DND-41 (cell line): ENCODE data around the gene RNF186.

Experiments used
- ATAC-seq: fragments of 200-7000 bp; cut with Tn5 transposase; 3 replicates; pipeline ENCODE4 v1.9.1; 2021; ENCODE audit warnings: low read depth; ENCODE audit not compliant: insufficient read depth
- DNase-seq: peaks from one replicate; pipeline ENCODE4 v3.0.0-alpha.2; 2020
- H2AFZ ChIP-seq: 2 replicates; pipeline ENCODE4 v1.6.0; 2012; ENCODE audit warnings: low read depth, low read length
- H3K27ac ChIP-seq: 2 replicates; pipeline ENCODE4 v1.5.1; 2012; ENCODE audit warnings: low read length, inconsistent platforms
- H3K27me3 ChIP-seq: fragments of 200-600 bp; sonication (generic); 2 replicates; pipeline ENCODE4 v1.6.0; 2012; ENCODE audit warnings: low read length, mild to moderate bottlenecking, inconsistent platforms; ENCODE audit not compliant: insufficient read depth, poor library complexity
- H3K36me3 ChIP-seq: 2 replicates; pipeline ENCODE4 v1.5.1; 2012; ENCODE audit warnings: low read length, inconsistent platforms; ENCODE audit not compliant: insufficient read depth
- H3K4me1 ChIP-seq: 2 replicates; pipeline ENCODE4 v1.5.1; 2012; ENCODE audit warnings: mild to moderate bottlenecking, low read length; ENCODE audit not compliant: insufficient read depth
- H3K4me2 ChIP-seq: 2 replicates; pipeline ENCODE4 v1.6.0; 2012; ENCODE audit warnings: mild to moderate bottlenecking, moderate library complexity, low read length, inconsistent platforms; ENCODE audit not compliant: insufficient read depth
- H3K4me3 ChIP-seq, 2 experiments: fragments of 200-600 bp in 1 of 2; shearing (Covaris generic) in 1 of 2; 2 replicates each; pipeline ENCODE4 v1.5.1; 2012 to 2016; ENCODE audit warnings: inconsistent platforms in 2 of 2, low read length in 2 of 2, mild to moderate bottlenecking in 2 of 2, low read depth in 1 of 2, moderate library complexity in 1 of 2
- H3K79me2 ChIP-seq: 2 replicates; pipeline ENCODE4 v1.6.0; 2012; ENCODE audit warnings: low read length, inconsistent platforms; ENCODE audit not compliant: insufficient read depth
- H3K9ac ChIP-seq: 2 replicates; pipeline ENCODE4 v1.6.0; 2012; ENCODE audit warnings: low read depth, mild to moderate bottlenecking, inconsistent platforms, low read length, moderate library complexity
- H3K9me3 ChIP-seq: 2 replicates; pipeline ENCODE4 v1.5.1; 2012; ENCODE audit warnings: low read length, moderate library complexity, mild to moderate bottlenecking, inconsistent platforms; ENCODE audit not compliant: insufficient read depth, severe bottlenecking
- H4K20me1 ChIP-seq: 2 replicates; pipeline ENCODE4 v1.6.0; 2012; ENCODE audit warnings: low read length; ENCODE audit not compliant: insufficient read depth
- CTCF ChIP-seq: IDR thresholded peaks from 2 replicates; pipeline ENCODE4 v1.5.1; 2012; ENCODE audit warnings: borderline replicate concordance, low read length, moderate library complexity, mild to moderate bottlenecking; ENCODE audit not compliant: poor library complexity, severe bottlenecking; ENCODE audit errors: extremely low read depth
- EZH2 ChIP-seq: IDR thresholded peaks from 3 replicates; pipeline ENCODE4 v1.6.1; 2012; ENCODE audit warnings: borderline replicate concordance, low read depth, mild to moderate bottlenecking, moderate library complexity, low read length, inconsistent platforms; ENCODE audit not compliant: severe bottlenecking

RNF186 gene

DNA sequence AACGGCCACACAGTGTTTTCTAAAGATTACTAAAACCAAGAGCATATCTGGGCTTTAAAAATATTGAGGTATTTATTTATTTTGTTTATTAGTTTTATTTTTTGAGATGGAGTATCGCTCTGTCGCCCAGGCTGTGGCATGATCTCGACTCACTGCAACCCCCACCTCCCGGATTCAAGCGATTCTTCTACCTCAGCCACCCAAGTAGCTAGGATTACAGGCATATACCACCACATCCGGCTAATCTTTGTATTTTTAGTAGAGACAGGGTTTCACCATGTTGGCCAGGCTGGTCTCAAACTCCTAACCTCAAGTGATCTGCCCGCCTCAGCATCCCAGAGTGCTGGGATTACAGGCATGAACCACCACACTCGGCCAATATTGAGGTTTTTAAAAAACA lies 39.3 kb downstream of the RNF186 start:
- Histone ChIP-seq H3K9me3 (no peaks in the 10 kb centered on the region), H2AFZ (no peak overlapping the region), H3K27ac (no peak overlapping the region), H3K9ac (no peak overlapping the region), H3K4me2 (no peak overlapping the region), H3K36me3 (no peaks in the 10 kb centered on the region), H4K20me1 (no peaks in the 10 kb centered on the region), H3K4me1 (no peaks in the 10 kb centered on the region), H3K4me3 (no peak overlapping the region), H3K79me2 (no peaks in the 10 kb centered on the region), H3K27me3 (no peaks in the 10 kb centered on the region)
- TF ChIP-seq EZH2 (no peak), CTCF (no peak)
- no peak for DNase-seq
- no peak for ATAC-seq

- H2AFZ ChIP-seq: no peak overlapping the region
- no peaks in the 10 kb centered on the region for H3K79me2 ChIP-seq
- H3K9ac ChIP-seq: no peak overlapping the region
- no peaks in the 10 kb centered on the region for H4K20me1 ChIP-seq
- no peaks in the 10 kb centered on the region for H3K36me3 ChIP-seq
- no peaks in the 10 kb centered on the region for H3K9me3 ChIP-seq
- H3K27ac ChIP-seq: no peak overlapping the region
- H3K4me3 ChIP-seq: no peak overlapping the region
- DNase-seq (no peak), ATAC-seq (no peak)
- no peak for TF ChIP-seq EZH2
- no peak for TF ChIP-seq CTCF
- H3K4me1 ChIP-seq: no peaks in the 10 kb centered on the region
- no peaks in the 10 kb centered on the region for H3K27me3 ChIP-seq
- H3K4me2 ChIP-seq: no peak overlapping the region
Measured at GRCh38 chr1:19775317-19775716, 39.8 kb downstream of the RNF186 start.

DNA sequence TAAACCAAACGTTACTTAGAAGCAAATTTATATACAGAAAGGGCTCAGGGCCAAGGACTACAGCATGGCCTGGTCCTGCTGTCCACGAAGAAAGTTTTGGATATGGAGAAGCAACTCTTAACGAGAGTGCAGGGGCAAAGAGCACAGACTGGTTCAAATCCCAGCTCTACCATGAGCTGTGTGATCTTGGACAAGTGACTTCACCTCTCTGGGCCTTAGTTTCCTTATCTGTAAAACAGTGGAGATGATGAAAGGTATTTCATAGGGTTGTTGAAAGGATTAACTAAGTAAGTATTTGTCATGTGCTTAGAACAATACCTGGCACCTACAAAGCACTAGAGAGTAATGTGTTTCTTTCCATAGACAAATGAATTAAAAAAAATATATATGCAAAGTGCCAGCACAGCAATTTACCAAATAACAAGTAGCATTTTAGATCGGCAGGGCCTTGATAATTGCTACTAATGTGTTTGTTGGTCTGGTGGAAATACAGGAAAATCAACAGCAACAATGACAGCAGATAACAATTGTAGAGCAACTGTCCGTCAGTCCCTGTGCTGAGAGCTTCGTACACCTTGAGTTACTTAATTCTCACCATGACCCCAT lies 40.8 kb downstream of the RNF186 start:
- no peak for TF ChIP-seq EZH2
- TF ChIP-seq CTCF: no peak

More for the DNA sequence above, 40.8 kb downstream of the RNF186 start:
- Histone ChIP-seq H2AFZ (no peak overlapping the region), H3K36me3 (no peaks in the 10 kb centered on the region), H3K27ac (no peak overlapping the region), H3K9me3 (no peaks in the 10 kb centered on the region), H4K20me1 (no peaks in the 10 kb centered on the region), H3K27me3 (no peaks in the 10 kb centered on the region), H3K4me1 (no peaks in the 10 kb centered on the region), H3K79me2 (no peaks in the 10 kb centered on the region), H3K4me3 (no peak overlapping the region), H3K4me2 (no peak overlapping the region), H3K9ac (no peak overlapping the region)
- DNase-seq (no peak), ATAC-seq (no peak)
